Measurements from ENCODE around the gene GTF2H2C_2.
"Not testable (repeated sequence)": the region's sequence is repeated elsewhere in the genome, so short reads cannot be mapped to it uniquely, and the experiment has no call there.

Gene GTF2H2C_2

GRCh38 chr5:70438518-70438917 lies 23.4 kb downstream of the GTF2H2C_2 start:
- H2AFZ ChIP-seq (ENCODE audit: low read length); H3K4me2 ChIP-seq (ENCODE audit: low read depth, low read length); H3K79me2 ChIP-seq (ENCODE audit: insufficient read depth, low read length); BruUV-seq (replicated peaks); H3K4me1 ChIP-seq (ENCODE audit: insufficient read depth, low read length); DNase-seq (ENCODE audit: low spot score); H3K36me3 ChIP-seq (replicated peaks in 1 of 2; ENCODE audit: control insufficient read depth in 1 of 2, insufficient read depth in 2 of 2, low read length in 2 of 2); in situ Hi-C loops (cut with HindIII; ENCODE audit: extremely low pct_ligation_motif_present, low pct_unique_long_range_greater_than_20kb); intact Hi-C loops (cut with micrococcal nuclease; ENCODE audit: unreplicated experiment); CTCF ChIA-PET (ENCODE audit: low intra/inter-chr PET ratio, low total read pairs); H3K9me3 ChIP-seq (ENCODE audit: low read length); H3K4me3 ChIP-seq (replicated peaks in 1 of 3; ENCODE audit: insufficient read depth in 1 of 3, low read depth in 2 of 3, low read length in 3 of 3); FAIRE-seq; H4K20me1 ChIP-seq (ENCODE audit: insufficient read depth, low read length); H3K9ac ChIP-seq (ENCODE audit: insufficient read depth, low read depth, low read length); ATAC-seq; H3K27me3 ChIP-seq (ENCODE audit: control insufficient read depth in 1 of 2, insufficient read depth in 2 of 2, low read length in 2 of 2); H3K27ac ChIP-seq (ENCODE audit: extremely low read length, insufficient read depth, low read length); POLR2A ChIA-PET: not testable (repeated sequence)
- WGBS (ENCODE audit: low lambda C conversion rate) = no CpG with 5 or more reads among the region's 2 CpGs

GRCh38 chr5:70449565-70449964 lies 34.4 kb downstream of the GTF2H2C_2 start:
- H3K4me2 ChIP-seq (ENCODE audit: low read depth, low read length); H3K4me1 ChIP-seq (ENCODE audit: insufficient read depth, low read length); intact Hi-C loops (cut with micrococcal nuclease; ENCODE audit: unreplicated experiment); H3K27me3 ChIP-seq (ENCODE audit: control insufficient read depth in 1 of 2, insufficient read depth in 2 of 2, low read length in 2 of 2); POLR2A ChIA-PET; in situ Hi-C loops (cut with HindIII; ENCODE audit: extremely low pct_ligation_motif_present, low pct_unique_long_range_greater_than_20kb); H3K4me3 ChIP-seq (replicated peaks in 1 of 3; ENCODE audit: insufficient read depth in 1 of 3, low read depth in 2 of 3, low read length in 3 of 3); H3K9me3 ChIP-seq (ENCODE audit: low read length); DNase-seq (ENCODE audit: low spot score); H2AFZ ChIP-seq (ENCODE audit: low read length); H3K79me2 ChIP-seq (ENCODE audit: insufficient read depth, low read length); CTCF ChIA-PET (ENCODE audit: low intra/inter-chr PET ratio, low total read pairs); H4K20me1 ChIP-seq (ENCODE audit: insufficient read depth, low read length); FAIRE-seq; H3K27ac ChIP-seq (ENCODE audit: extremely low read length, insufficient read depth, low read length); BruUV-seq (replicated peaks); H3K36me3 ChIP-seq (replicated peaks in 1 of 2; ENCODE audit: control insufficient read depth in 1 of 2, insufficient read depth in 2 of 2, low read length in 2 of 2); H3K9ac ChIP-seq (ENCODE audit: insufficient read depth, low read depth, low read length): not testable (repeated sequence)
- no CpG with 5 or more reads among the region's 1 CpG for WGBS (ENCODE audit: low lambda C conversion rate)
- ATAC-seq = peak; percentile 57

- CTCF ChIA-PET (ENCODE audit: low intra/inter-chr PET ratio, low total read pairs); H3K4me2 ChIP-seq (ENCODE audit: low read depth, low read length); H3K79me2 ChIP-seq (ENCODE audit: insufficient read depth, low read length); H3K4me3 ChIP-seq (replicated peaks in 1 of 3; ENCODE audit: insufficient read depth in 1 of 3, low read depth in 2 of 3, low read length in 3 of 3); H3K36me3 ChIP-seq (replicated peaks in 1 of 2; ENCODE audit: control insufficient read depth in 1 of 2, insufficient read depth in 2 of 2, low read length in 2 of 2); POLR2A ChIA-PET; DNase-seq (ENCODE audit: low spot score); H3K9me3 ChIP-seq (ENCODE audit: low read length); H3K27me3 ChIP-seq (ENCODE audit: control insufficient read depth in 1 of 2, insufficient read depth in 2 of 2, low read length in 2 of 2); H3K27ac ChIP-seq (ENCODE audit: extremely low read length, insufficient read depth, low read length); H4K20me1 ChIP-seq (ENCODE audit: insufficient read depth, low read length); BruUV-seq (replicated peaks); H3K4me1 ChIP-seq (ENCODE audit: insufficient read depth, low read length); in situ Hi-C loops (cut with HindIII; ENCODE audit: extremely low pct_ligation_motif_present, low pct_unique_long_range_greater_than_20kb); intact Hi-C loops (cut with micrococcal nuclease; ENCODE audit: unreplicated experiment); H2AFZ ChIP-seq (ENCODE audit: low read length); FAIRE-seq; ATAC-seq; H3K9ac ChIP-seq (ENCODE audit: insufficient read depth, low read depth, low read length): not testable (repeated sequence)
- no CpG with 5 or more reads among the region's 7 CpGs for WGBS (ENCODE audit: low lambda C conversion rate)
Observed at GRCh38 chr5:70451249-70451984, 36.2 kb downstream of the GTF2H2C_2 start.

- H3K4me3 ChIP-seq (replicated peaks in 1 of 3; ENCODE audit: insufficient read depth in 1 of 3, low read depth in 2 of 3, low read length in 3 of 3); H3K9me3 ChIP-seq (ENCODE audit: low read length); H2AFZ ChIP-seq (ENCODE audit: low read length); intact Hi-C loops (cut with micrococcal nuclease; ENCODE audit: unreplicated experiment); DNase-seq (ENCODE audit: low spot score); H3K4me2 ChIP-seq (ENCODE audit: low read depth, low read length); H3K9ac ChIP-seq (ENCODE audit: insufficient read depth, low read depth, low read length); H4K20me1 ChIP-seq (ENCODE audit: insufficient read depth, low read length); POLR2A ChIA-PET; H3K79me2 ChIP-seq (ENCODE audit: insufficient read depth, low read length); H3K4me1 ChIP-seq (ENCODE audit: insufficient read depth, low read length); H3K27ac ChIP-seq (ENCODE audit: extremely low read length, insufficient read depth, low read length); CTCF ChIA-PET (ENCODE audit: low intra/inter-chr PET ratio, low total read pairs); H3K27me3 ChIP-seq (ENCODE audit: control insufficient read depth in 1 of 2, insufficient read depth in 2 of 2, low read length in 2 of 2); ATAC-seq; BruUV-seq (replicated peaks); in situ Hi-C loops (cut with HindIII; ENCODE audit: extremely low pct_ligation_motif_present, low pct_unique_long_range_greater_than_20kb); H3K36me3 ChIP-seq (replicated peaks in 1 of 2; ENCODE audit: control insufficient read depth in 1 of 2, insufficient read depth in 2 of 2, low read length in 2 of 2); FAIRE-seq: not testable (repeated sequence)
- no CpG with 5 or more reads among the region's 6 CpGs for WGBS (ENCODE audit: low lambda C conversion rate)
Observed at GRCh38 chr5:70457093-70457492, 41.9 kb downstream of the GTF2H2C_2 start.

All from HepG2 (cell line).